Measurements from ENCODE around the gene LYPLAL1. TPM values are rescaled to one million over a fixed set of nuclear protein-coding genes. Genes with fewer than 3 reads are reported as not detected.
"Not testable (repeated sequence)": the region's sequence is repeated elsewhere in the genome, so short reads cannot be mapped to it uniquely, and the experiment has no call there.

The LYPLAL1 gene
- total and polyA plus RNA-seq, 4 donors: 11.9 to 49.6 (median 32.8) TPM

GRCh38 chr1:219189952-219190351, 16.3 kb downstream of the LYPLAL1 start:
- Histone ChIP-seq H3K9me3 (ENCODE audit: control insufficient read depth in 4 of 4, insufficient read depth in 3 of 4, low read length in 3 of 4) (no peaks in the 10 kb centered on the region), H3K4me1 (ENCODE audit: control insufficient read depth in 5 of 5, insufficient read depth in 5 of 5, low read length in 5 of 5) (peaks cover 0 to 17% (median 9%) of the 10 kb centered on the region in 5 donors), H3K36me3 (ENCODE audit: control insufficient read depth in 4 of 4, insufficient read depth in 4 of 4, low read length in 4 of 4) (peaks cover 0 to 14% (median 6%) of the 10 kb centered on the region in 4 donors), H3K27ac (ENCODE audit: low read depth in 1 of 2, low read length in 1 of 2) (no peak overlapping the region), H3K9ac (ENCODE audit: insufficient read depth in 1 of 2, low read length in 2 of 2) (peak overlapping the region in 1 of 2 donors; percentile 50), H3K4me3 (no peak overlapping the region), H3K27me3 (ENCODE audit: control insufficient read depth in 3 of 3, insufficient read depth in 3 of 3, low read length in 2 of 3) (no peaks in the 10 kb centered on the region)
- no peak for TF ChIP-seq CTCF (IDR thresholded peaks at IDR 0.05; ENCODE audit: control extremely low read depth, extremely low read depth)
- 93 to 95% methylated on average over 3 of the region's 3 CpGs for WGBS, 2 donors
- DNase-seq (no peak), ATAC-seq (ENCODE audit: insufficient read depth, low FRiP score) (no peak)

GRCh38 chr1:219190605-219191004, 16.9 kb downstream of the LYPLAL1 start:
- H3K27me3 ChIP-seq (ENCODE audit: control insufficient read depth in 3 of 3, insufficient read depth in 3 of 3, low read length in 2 of 3): no peaks in the 10 kb centered on the region
- no peak overlapping the region for H3K9ac ChIP-seq (ENCODE audit: insufficient read depth in 1 of 2, low read length in 2 of 2)
- no peaks in the 10 kb centered on the region for H3K9me3 ChIP-seq (ENCODE audit: control insufficient read depth in 4 of 4, insufficient read depth in 3 of 4, low read length in 3 of 4)
- WGBS, 2 donors: 95% methylated on average over 3 of the region's 3 CpGs
- DNase-seq (no peak), ATAC-seq (ENCODE audit: insufficient read depth, low FRiP score) (no peak)
- H3K27ac ChIP-seq (ENCODE audit: low read depth in 1 of 2, low read length in 1 of 2): no peak overlapping the region
- H3K4me3 ChIP-seq: no peak overlapping the region
- peaks cover 0 to 17% (median 9%) of the 10 kb centered on the region in 5 donors for H3K4me1 ChIP-seq (ENCODE audit: control insufficient read depth in 5 of 5, insufficient read depth in 5 of 5, low read length in 5 of 5)
- peaks cover 0 to 11% (median 5%) of the 10 kb centered on the region in 4 donors for H3K36me3 ChIP-seq (ENCODE audit: control insufficient read depth in 4 of 4, insufficient read depth in 4 of 4, low read length in 4 of 4)
- no peak for TF ChIP-seq CTCF (IDR thresholded peaks at IDR 0.05; ENCODE audit: control extremely low read depth, extremely low read depth)

GRCh38 chr1:219195833-219196232, 22.2 kb downstream of the LYPLAL1 start:
- WGBS, 2 donors: 88 to 91% methylated on average over 3 of the region's 3 CpGs
- peaks cover 3 to 22% (median 10%) of the 10 kb centered on the region in 4 donors for H3K36me3 ChIP-seq (ENCODE audit: control insufficient read depth in 4 of 4, insufficient read depth in 4 of 4, low read length in 4 of 4)
- DNase-seq; H3K27ac ChIP-seq (ENCODE audit: low read depth in 1 of 2, low read length in 1 of 2); H3K27me3 ChIP-seq (ENCODE audit: control insufficient read depth in 3 of 3, insufficient read depth in 3 of 3, low read length in 2 of 3); ATAC-seq (ENCODE audit: insufficient read depth, low FRiP score); H3K4me1 ChIP-seq (ENCODE audit: control insufficient read depth in 5 of 5, insufficient read depth in 5 of 5, low read length in 5 of 5); H3K9me3 ChIP-seq (ENCODE audit: control insufficient read depth in 4 of 4, insufficient read depth in 3 of 4, low read length in 3 of 4); H3K9ac ChIP-seq (ENCODE audit: insufficient read depth in 1 of 2, low read length in 2 of 2); H3K4me3 ChIP-seq: not testable (repeated sequence)

GRCh38 chr1:219201656-219202055, 28.0 kb downstream of the LYPLAL1 start:
- Histone ChIP-seq H3K27ac (ENCODE audit: low read depth in 1 of 2, low read length in 1 of 2) (no peak overlapping the region), H3K4me1 (ENCODE audit: control insufficient read depth in 5 of 5, insufficient read depth in 5 of 5, low read length in 5 of 5) (peaks cover 0 to 11% (median 0%) of the 10 kb centered on the region in 5 donors), H3K4me3 (no peak overlapping the region), H3K9me3 (ENCODE audit: control insufficient read depth in 4 of 4, insufficient read depth in 3 of 4, low read length in 3 of 4) (no peaks in the 10 kb centered on the region), H3K9ac (ENCODE audit: insufficient read depth in 1 of 2, low read length in 2 of 2) (no peak overlapping the region), H3K36me3 (ENCODE audit: control insufficient read depth in 4 of 4, insufficient read depth in 4 of 4, low read length in 4 of 4) (peaks cover 3 to 7% (median 4%) of the 10 kb centered on the region in 4 donors), H3K27me3 (ENCODE audit: control insufficient read depth in 3 of 3, insufficient read depth in 3 of 3, low read length in 2 of 3) (no peaks in the 10 kb centered on the region)
- no peak for TF ChIP-seq CTCF (IDR thresholded peaks at IDR 0.05; ENCODE audit: control extremely low read depth, extremely low read depth)
- 87 to 94% methylated on average over 3 of the region's 3 CpGs for WGBS, 2 donors
- DNase-seq: no peak
- no peak for ATAC-seq (ENCODE audit: insufficient read depth, low FRiP score)
